Measurements from ENCODE around the gene TP73. TPM values are rescaled to one million over a fixed set of nuclear protein-coding genes. Genes with fewer than 3 reads are reported as not detected.
A peak's percentile ranks its signal among the peaks of the same experiment; 100 is the strongest.

Gene TP73
- total and polyA plus RNA-seq, 8 donors = 1.6 to 2.7 (median 2.0) TPM

DNA sequence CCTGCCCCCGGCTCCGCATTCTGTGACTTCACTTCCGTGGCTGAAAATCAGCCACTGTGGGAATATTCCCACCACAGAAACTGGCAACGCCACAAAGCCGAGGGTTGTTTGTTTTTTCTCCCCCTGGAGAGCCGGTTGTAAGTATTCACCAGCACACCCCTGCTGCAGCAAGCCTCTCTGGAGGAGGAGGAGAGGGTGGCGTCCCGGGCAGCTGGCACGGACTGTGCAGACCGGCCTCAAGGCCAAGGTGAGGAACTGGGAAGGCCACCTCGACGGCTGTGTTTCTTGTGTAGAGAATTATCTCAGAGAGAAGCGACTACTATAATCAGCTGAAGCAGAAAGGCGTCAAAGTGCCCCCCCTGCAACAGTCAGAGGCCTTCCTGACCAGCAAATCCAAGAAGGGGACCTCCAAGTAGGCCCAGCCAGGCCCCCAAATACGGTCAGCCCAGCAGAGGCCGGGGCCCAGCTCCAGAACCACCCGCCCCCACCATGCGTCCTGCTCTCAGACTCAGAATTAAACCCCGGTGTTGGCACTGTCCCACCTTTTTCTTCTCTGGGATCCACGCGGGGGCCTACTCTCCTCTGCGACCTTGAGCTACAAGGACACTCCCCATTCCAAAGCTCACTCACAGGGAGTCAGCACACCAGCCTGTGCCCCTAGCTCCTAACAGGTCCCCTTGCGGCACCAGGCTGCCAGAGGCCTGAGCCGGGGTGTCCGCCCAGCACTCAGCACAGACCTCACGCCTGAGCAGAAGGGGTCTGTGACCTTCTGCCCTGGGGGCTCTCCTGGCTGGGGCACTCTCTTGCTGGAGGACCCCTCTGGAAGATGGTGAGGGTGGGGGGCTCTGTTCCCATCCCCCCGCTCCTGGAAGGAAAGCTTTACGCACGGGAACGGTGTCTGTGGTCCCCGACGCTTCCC, 119.1 kb downstream of the TP73 start:
- ATAC-seq (no peak), DNase-seq (peak in 1 of 4 donors; percentile 57)
- Histone ChIP-seq H3K27ac (no peak overlapping the region), H3K4me1 (peaks cover 4 to 30% of the 10 kb centered on the region in 2 donors), H3K27me3 (peaks cover 0 to 53% of the 10 kb centered on the region in 2 donors), H3K36me3 (no peaks in the 10 kb centered on the region), H3K4me3 (peak overlapping the region; percentile 50 to 62), H3K9me3 (no peaks in the 10 kb centered on the region)
- TF ChIP-seq, protein P1, sequence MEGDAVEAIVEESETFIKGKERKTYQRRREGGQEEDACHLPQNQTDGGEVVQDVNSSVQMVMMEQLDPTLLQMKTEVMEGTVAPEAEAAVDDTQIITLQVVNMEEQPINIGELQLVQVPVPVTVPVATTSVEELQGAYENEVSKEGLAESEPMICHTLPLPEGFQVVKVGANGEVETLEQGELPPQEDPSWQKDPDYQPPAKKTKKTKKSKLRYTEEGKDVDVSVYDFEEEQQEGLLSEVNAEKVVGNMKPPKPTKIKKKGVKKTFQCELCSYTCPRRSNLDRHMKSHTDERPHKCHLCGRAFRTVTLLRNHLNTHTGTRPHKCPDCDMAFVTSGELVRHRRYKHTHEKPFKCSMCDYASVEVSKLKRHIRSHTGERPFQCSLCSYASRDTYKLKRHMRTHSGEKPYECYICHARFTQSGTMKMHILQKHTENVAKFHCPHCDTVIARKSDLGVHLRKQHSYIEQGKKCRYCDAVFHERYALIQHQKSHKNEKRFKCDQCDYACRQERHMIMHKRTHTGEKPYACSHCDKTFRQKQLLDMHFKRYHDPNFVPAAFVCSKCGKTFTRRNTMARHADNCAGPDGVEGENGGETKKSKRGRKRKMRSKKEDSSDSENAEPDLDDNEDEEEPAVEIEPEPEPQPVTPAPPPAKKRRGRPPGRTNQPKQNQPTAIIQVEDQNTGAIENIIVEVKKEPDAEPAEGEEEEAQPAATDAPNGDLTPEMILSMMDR (IDR thresholded peaks at IDR 0.05) = no peak
- intact Hi-C loops (cut with DNase I) = no loop called here

DNA sequence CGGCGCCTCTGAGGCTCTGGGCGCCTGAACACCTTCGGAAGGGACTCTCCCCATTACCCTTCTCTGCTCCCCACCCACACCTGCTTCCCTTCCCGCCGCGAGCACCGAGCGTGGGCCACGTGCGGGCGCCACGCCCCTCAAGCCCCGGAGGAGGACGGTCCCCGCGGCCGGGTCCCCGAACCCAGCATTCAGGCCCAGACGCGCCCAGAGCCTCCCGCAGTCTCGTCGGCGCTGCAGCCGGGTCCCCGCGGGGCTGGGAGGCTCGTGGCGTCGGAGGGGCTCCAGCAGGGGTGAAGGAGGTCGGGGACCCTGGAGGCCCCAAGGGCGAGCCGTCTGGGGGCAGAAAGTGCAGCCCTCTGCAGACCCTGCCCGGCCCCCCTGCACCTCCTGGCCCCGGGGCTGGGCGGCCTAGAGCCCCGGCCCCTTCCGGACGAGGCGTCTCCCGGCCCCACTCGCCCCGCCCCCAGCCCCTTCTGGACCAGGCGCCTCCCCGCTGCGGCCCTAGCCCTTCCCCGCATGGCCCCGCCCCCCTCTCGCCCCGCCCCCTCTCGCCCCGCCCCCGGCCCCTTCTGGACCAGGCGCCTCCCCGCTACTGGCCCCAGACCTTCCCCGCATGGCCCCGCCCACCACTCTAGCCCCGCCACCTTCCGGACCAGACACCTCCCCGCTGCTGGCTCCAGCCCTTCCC, 119.9 kb downstream of the TP73 start:
- Histone ChIP-seq H3K4me1 (peaks cover 4 to 34% of the 10 kb centered on the region in 2 donors), H3K27me3 (peaks cover 0 to 47% of the 10 kb centered on the region in 2 donors), H3K27ac (no peak overlapping the region), H3K4me3 (peak overlapping the region; percentile 50 to 62), H3K9me3 (no peaks in the 10 kb centered on the region), H3K36me3 (no peaks in the 10 kb centered on the region)
- DNase-seq (peak; percentile 61 to 97 (median 93)), ATAC-seq (peak; percentile 89)
- intact Hi-C loops (cut with DNase I) = no loop called here
- TF ChIP-seq, protein P1 (IDR thresholded peaks at IDR 0.05) = no peak

DNA sequence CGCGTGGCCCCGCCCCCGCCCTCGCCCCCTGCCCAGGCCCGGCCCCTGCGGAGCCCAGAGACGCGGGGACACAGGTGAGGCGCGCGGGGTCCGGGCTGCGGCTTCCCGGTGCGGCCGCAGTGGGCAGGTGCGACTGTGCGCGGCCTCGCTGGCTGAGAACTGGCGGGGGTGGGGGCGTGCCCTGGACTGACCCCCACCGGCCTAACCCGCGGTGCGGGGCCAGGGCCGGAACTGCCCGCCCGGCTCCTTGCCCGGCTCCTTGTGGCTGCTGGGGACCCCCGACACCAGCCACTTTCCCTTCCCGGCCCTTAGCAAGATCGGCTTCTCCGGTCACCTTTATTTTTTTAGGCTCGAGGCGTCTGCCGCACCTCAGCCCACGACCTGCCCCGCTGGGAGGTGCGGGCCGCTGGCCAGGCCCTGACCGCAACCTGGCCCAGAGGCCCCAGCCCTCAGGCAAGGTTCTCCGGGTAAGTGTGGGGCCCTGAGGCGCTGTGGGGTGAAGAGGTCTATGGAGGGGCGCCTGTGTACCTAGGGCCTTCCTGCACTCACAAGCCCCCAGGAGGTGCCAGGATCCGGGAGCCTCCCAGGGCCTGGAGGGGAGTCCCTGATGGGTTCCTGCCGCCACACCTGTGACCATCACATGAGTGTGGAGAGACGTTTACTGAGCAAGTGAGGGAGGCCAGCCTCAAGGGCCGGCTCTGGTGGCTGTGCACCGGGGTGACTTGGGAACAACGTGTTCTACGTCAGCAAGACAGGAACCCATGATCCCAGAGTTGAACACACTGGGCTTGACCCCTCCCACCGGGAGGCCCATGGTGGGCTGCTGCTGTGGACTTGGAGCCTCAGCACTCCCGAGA, 120.6 kb downstream of the TP73 start, which contains the start of gene SMIM1:
Gene SMIM1, plus strand, starts transcription at position 35 of the 857 bp plus-strand sequence. CDS start 2,625 bp downstream, outside the sequence.
- Histone ChIP-seq H3K9me3 (no peaks in the 10 kb centered on the region), H3K4me3 (peak within 1 kb of the TSS; percentile 50 to 62), H3K36me3 (peaks cover 0 to 2% of the 10 kb centered on the region in 2 donors), H3K4me1 (peaks cover 4 to 34% of the 10 kb centered on the region in 2 donors), H3K27me3 (peaks cover 0 to 43% of the 10 kb centered on the region in 2 donors), H3K27ac (peak within 1 kb of the TSS in 1 of 2 donors; percentile 45)
- DNase-seq (peak in 1 of 4 donors; percentile 77), ATAC-seq (peak; percentile 11)
- TF ChIP-seq, protein P1 (IDR thresholded peaks at IDR 0.05) = no peak
- intact Hi-C loops (cut with DNase I) = no loop called here

DNA sequence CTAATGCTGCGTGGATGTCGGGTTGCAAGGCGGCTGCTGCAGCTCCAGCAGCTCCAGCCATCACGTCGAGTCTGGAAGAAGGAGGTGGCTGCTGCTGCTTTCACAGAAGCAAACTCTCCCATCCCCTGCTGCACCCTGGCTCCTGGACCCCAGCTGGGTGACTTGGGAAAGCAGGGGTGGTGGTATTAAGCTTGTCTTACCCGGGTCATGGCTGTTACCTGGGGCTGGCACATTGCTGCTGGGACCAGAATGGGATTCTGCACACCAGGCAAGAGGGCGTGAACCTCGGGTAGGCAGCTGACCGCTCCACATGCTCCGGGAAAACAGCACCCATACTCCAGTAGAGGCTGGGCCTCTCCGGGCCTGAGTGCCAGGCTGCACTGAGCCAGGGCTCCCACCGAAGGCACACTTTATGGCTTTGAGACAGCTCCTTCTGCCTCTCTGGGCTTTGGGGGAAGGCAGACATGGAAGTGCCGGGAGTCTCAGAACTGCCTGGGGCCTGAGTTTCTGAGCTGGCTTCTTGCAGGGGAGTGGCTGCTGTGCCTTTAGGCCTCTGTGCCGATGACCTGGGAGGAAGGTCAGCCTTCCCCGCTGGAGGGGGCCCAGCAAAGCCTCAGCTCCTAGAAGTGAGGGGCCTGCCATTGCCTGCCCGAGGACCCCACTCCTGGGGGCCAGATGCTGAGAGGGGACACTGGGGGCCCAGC, 121.4 kb downstream of the TP73 start:
- H3K4me3 ChIP-seq = peak overlapping the region in 1 of 2 donors; percentile 62
- intact Hi-C loops (cut with DNase I) = no loop called here
- H3K36me3 ChIP-seq = peaks cover 0 to 10% of the 10 kb centered on the region in 2 donors
- peaks cover 4 to 34% of the 10 kb centered on the region in 2 donors for H3K4me1 ChIP-seq
- peaks cover 0 to 39% of the 10 kb centered on the region in 2 donors for H3K27me3 ChIP-seq
- DNase-seq (peak in 1 of 4 donors; percentile 52), ATAC-seq (no peak)
- TF ChIP-seq, protein P1 (IDR thresholded peaks at IDR 0.05) = no peak
- H3K27ac ChIP-seq = no peak overlapping the region
- H3K9me3 ChIP-seq = no peaks in the 10 kb centered on the region
